Bronchial epithelial cell (primary cell): ENCODE measurements around the gene ATXN10. TPM values are rescaled to one million over a fixed set of nuclear protein-coding genes. Genes with fewer than 3 reads are reported as not detected.

Experiments used
- DNase-seq: peaks from one replicate; pipeline ENCODE4 v3.0.0-alpha.2; 2010; ENCODE audit warnings: low read depth
- FAIRE-seq: peaks from 2 replicates; lab custom pipeline; 2011; peaks lifted over from hg19 to GRCh38; lab: Jason Lieb, UNC
- H3K27me3 ChIP-seq: 2 replicates; pipeline ENCODE4 v1.5.1; 2011; ENCODE audit warnings: low read length; ENCODE audit not compliant: control insufficient read depth, insufficient read depth
- H3K36me3 ChIP-seq: 2 replicates; pipeline ENCODE4 v1.5.1; 2011; ENCODE audit warnings: low read length; ENCODE audit not compliant: control insufficient read depth, insufficient read depth
- H3K4me3 ChIP-seq: 2 replicates; pipeline ENCODE4 v1.5.1; 2011; ENCODE audit warnings: mild to moderate bottlenecking, low read depth, low read length, control low read depth
- total RNA-seq: library from RNA; depleted of rRNA; stranded (reverse); fragments of >200 nt; gene quantifications from 2 replicates; pipeline ENCODE4 v1.2.1, GENCODE V29; 2014
- TF ChIP-seq, protein P1 (sequence below): IDR thresholded peaks from 2 replicates; pipeline ENCODE4 v1.5.1; 2011; ENCODE audit warnings: mild to moderate bottlenecking, moderate library complexity, low read length, control low read depth, inconsistent platforms; ENCODE audit not compliant: insufficient read depth, severe bottlenecking

Gene ATXN10
- total RNA-seq, 1 donor from 2014 or later, result 81.9 TPM

DNA sequence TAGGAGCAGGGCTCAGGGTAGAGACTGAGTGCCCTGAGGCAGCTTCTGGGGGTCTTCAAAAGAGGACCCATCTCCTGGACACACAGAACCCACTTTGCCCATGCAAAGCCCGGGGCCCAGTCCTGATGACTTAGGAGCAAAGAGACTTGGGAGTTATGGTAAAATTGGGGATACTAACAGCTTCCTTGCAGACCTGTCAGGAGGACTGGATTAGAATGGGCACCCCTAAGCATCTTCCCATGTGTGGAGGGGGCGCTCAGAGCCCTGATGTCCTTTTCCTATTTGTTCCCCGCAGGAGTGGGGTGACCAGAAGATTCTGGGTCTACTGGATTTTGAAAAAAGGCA lies 205.4 kb downstream of the ATXN10 start:
- no peak for FAIRE-seq
- DNase-seq, result no peak
- Histone ChIP-seq H3K36me3 (no peaks in the 10 kb centered on the region), H3K27me3 (peaks cover 19% of the 10 kb centered on the region), H3K4me3 (no peak overlapping the region)
- TF ChIP-seq, protein P1, sequence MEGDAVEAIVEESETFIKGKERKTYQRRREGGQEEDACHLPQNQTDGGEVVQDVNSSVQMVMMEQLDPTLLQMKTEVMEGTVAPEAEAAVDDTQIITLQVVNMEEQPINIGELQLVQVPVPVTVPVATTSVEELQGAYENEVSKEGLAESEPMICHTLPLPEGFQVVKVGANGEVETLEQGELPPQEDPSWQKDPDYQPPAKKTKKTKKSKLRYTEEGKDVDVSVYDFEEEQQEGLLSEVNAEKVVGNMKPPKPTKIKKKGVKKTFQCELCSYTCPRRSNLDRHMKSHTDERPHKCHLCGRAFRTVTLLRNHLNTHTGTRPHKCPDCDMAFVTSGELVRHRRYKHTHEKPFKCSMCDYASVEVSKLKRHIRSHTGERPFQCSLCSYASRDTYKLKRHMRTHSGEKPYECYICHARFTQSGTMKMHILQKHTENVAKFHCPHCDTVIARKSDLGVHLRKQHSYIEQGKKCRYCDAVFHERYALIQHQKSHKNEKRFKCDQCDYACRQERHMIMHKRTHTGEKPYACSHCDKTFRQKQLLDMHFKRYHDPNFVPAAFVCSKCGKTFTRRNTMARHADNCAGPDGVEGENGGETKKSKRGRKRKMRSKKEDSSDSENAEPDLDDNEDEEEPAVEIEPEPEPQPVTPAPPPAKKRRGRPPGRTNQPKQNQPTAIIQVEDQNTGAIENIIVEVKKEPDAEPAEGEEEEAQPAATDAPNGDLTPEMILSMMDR, result no peak

DNA sequence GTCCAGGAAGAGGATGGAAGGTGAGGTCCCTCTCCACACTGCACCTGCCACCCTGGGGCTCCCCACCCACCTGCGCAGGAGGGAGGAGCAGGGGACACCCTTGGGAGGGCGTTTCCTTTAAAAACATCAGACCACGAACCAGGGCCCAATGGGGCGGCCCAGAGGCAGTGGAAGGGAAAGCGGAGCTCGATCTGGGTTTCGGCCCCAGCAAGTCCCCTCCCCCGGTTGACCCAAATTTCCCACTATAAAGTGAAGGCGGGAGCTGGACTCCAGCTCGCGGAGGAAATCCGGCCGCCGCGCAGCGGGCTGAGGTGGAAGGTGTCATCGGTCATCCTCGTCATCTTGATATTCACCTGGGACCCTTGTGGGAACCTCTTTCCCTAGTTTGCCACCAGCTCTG lies 206.0 kb downstream of the ATXN10 start:
- no peak overlapping the region for H3K4me3 ChIP-seq
- no peaks in the 10 kb centered on the region for H3K36me3 ChIP-seq
- no peak for DNase-seq
- TF ChIP-seq, protein P1, result no peak
- H3K27me3 ChIP-seq, result peaks cover 21% of the 10 kb centered on the region
- no peak for FAIRE-seq

- DNase-seq, result no peak
- peaks cover 21% of the 10 kb centered on the region for H3K27me3 ChIP-seq
- no peaks in the 10 kb centered on the region for H3K36me3 ChIP-seq
- FAIRE-seq, result no peak
- TF ChIP-seq, protein P1, result no peak
- no peak overlapping the region for H3K4me3 ChIP-seq
Measured at GRCh38 chr22:45878051-45878781, 206.6 kb downstream of the ATXN10 start.

- TF ChIP-seq, protein P1, result no peak
- no peaks in the 10 kb centered on the region for H3K36me3 ChIP-seq
- no peak overlapping the region for H3K4me3 ChIP-seq
- DNase-seq (no peak), FAIRE-seq (no peak)
- peaks cover 21% of the 10 kb centered on the region for H3K27me3 ChIP-seq
Measured at GRCh38 chr22:45878901-45879551, 207.4 kb downstream of the ATXN10 start.

GRCh38 chr22:45879552-45879949 lies 207.9 kb downstream of the ATXN10 start:
- peaks cover 21% of the 10 kb centered on the region for H3K27me3 ChIP-seq
- FAIRE-seq (no peak), DNase-seq (no peak)
- TF ChIP-seq, protein P1, result no peak
- H3K36me3 ChIP-seq, result no peaks in the 10 kb centered on the region
- no peak overlapping the region for H3K4me3 ChIP-seq
